Colonic mucosa (tissue), 4 donors: ENCODE results near the gene DNAJB8. TPM values are rescaled to one million over a fixed set of nuclear protein-coding genes. Genes with fewer than 3 reads are reported as not detected.

Experiments
- DNase-seq: peaks from one replicate; pipeline ENCODE4 v3.0.0-alpha.2; 2020
- H3K27ac ChIP-seq: fragments of 200-600 bp; one replicate; pipeline ENCODE4 v1.8.0; 2021
- H3K27me3 ChIP-seq: fragments of 200-600 bp; one replicate; pipeline ENCODE4 v1.8.0; 2021
- H3K36me3 ChIP-seq: fragments of 200-600 bp; one replicate; pipeline ENCODE4 v1.8.0; 2021
- H3K4me1 ChIP-seq: fragments of 200-600 bp; one replicate; pipeline ENCODE4 v1.8.0; 2021; ENCODE audit warnings: mild to moderate bottlenecking
- H3K4me3 ChIP-seq: fragments of 200-600 bp; one replicate; pipeline ENCODE4 v1.8.0; 2021
- H3K9ac ChIP-seq, 2 donors: one replicate each; pipeline ENCODE4 v1.7.0; 2013; ENCODE audit warnings: control low read depth in 2 of 2, low read depth in 2 of 2, low read length in 2 of 2
- H3K9me3 ChIP-seq: fragments of 200-600 bp; one replicate; pipeline ENCODE4 v1.8.0; 2021
- CTCF ChIP-seq: fragments of 200-600 bp; IDR thresholded peaks from one replicate; pipeline ENCODE4 v1.8.0; 2022; ENCODE audit warnings: antibody characterized with exemption, mild to moderate bottlenecking
- intact Hi-C: fragments of 100-400 bp; cut with DNase I; formaldehyde crosslinking; loops from one replicate; pipeline ENCODE4 v1.14.1; 2022
- total RNA-seq, 2 donors: library from RNA; stranded (reverse); fragmentation: NEBNext Ultra II Directional in 1 of 2; extraction: Animal tissue kit (Norgen Biotek cat#: 25700) in 1 of 2; gene quantifications; one replicate each; pipeline ENCODE4 v1.2.1, GENCODE V29; 2021
- donor health status: healthy.
- donor health status: DM: no; HTN: no; CAD: no.
- donor health status: DM: no; HTN: no; CAD: no.

The DNAJB8 gene
- total RNA-seq, 2 donors from 2014 or later = not detected

GRCh38 chr3:128472449-128473179, 5.9 kb upstream of the DNAJB8 start:
- Histone ChIP-seq H3K4me1 (no peaks in the 10 kb centered on the region), H3K36me3 (no peaks in the 10 kb centered on the region), H3K9ac (no peak overlapping the region), H3K27me3 (no peaks in the 10 kb centered on the region), H3K4me3 (no peak overlapping the region), H3K27ac (no peak overlapping the region), H3K9me3 (no peaks in the 10 kb centered on the region)
- TF ChIP-seq CTCF = no peak
- no peak for DNase-seq
- intact Hi-C loops = no loop called here

GRCh38 chr3:128471720-128472119, 5.0 kb upstream of the DNAJB8 start:
- no peak for TF ChIP-seq CTCF
- H3K27me3 ChIP-seq = no peaks in the 10 kb centered on the region
- DNase-seq = no peak

GRCh38 chr3:128471110-128471509, 4.4 kb upstream of the DNAJB8 start:
- Histone ChIP-seq H3K27ac (no peak overlapping the region), H3K36me3 (no peaks in the 10 kb centered on the region), H3K4me1 (no peaks in the 10 kb centered on the region), H3K4me3 (no peak overlapping the region), H3K9ac (no peak overlapping the region), H3K27me3 (no peaks in the 10 kb centered on the region), H3K9me3 (no peaks in the 10 kb centered on the region)
- TF ChIP-seq CTCF = no peak
- DNase-seq = no peak
- intact Hi-C loops = no loop called here

More at GRCh38 chr3:128471720-128472119, 5.0 kb upstream of the DNAJB8 start:
- no peaks in the 10 kb centered on the region for H3K36me3 ChIP-seq
- no peak overlapping the region for H3K4me3 ChIP-seq
- H3K9ac ChIP-seq = no peak overlapping the region
- H3K27ac ChIP-seq = no peak overlapping the region
- no peaks in the 10 kb centered on the region for H3K9me3 ChIP-seq
- intact Hi-C loops = no loop called here
- no peaks in the 10 kb centered on the region for H3K4me1 ChIP-seq

GRCh38 chr3:128470134-128470899, 3.6 kb upstream of the DNAJB8 start:
- Histone ChIP-seq H3K9ac (no peak overlapping the region), H3K27ac (no peak overlapping the region), H3K9me3 (no peaks in the 10 kb centered on the region), H3K4me3 (no peak overlapping the region), H3K27me3 (no peaks in the 10 kb centered on the region), H3K36me3 (no peaks in the 10 kb centered on the region), H3K4me1 (no peaks in the 10 kb centered on the region)
- no peak for DNase-seq
- intact Hi-C loops = no loop called here
- no peak for TF ChIP-seq CTCF

GRCh38 chr3:128469556-128469955, 2.9 kb upstream of the DNAJB8 start:
- no peak for TF ChIP-seq CTCF
- intact Hi-C loops = no loop called here
- DNase-seq = no peak
- Histone ChIP-seq H3K36me3 (no peaks in the 10 kb centered on the region), H3K9ac (no peak overlapping the region), H3K4me3 (no peak overlapping the region), H3K4me1 (no peaks in the 10 kb centered on the region), H3K9me3 (no peaks in the 10 kb centered on the region), H3K27ac (no peak overlapping the region), H3K27me3 (no peaks in the 10 kb centered on the region)
